Measurements from ENCODE around the gene WASF2.

The WASF2 gene

GRCh38 chr1:27402349-27402754 is 87.6 kb downstream of the WASF2 start:
- Histone ChIP-seq H3K9me3 (ENCODE audit: control insufficient read depth, low read length) (no peaks in the 10 kb centered on the region), H3K36me3 (ENCODE audit: control insufficient read depth, insufficient read depth, low read length) (peaks cover 12% of the 10 kb centered on the region), H3K27me3 (replicated peaks; ENCODE audit: control insufficient read depth, insufficient read depth, low read length, poor library complexity, severe bottlenecking) (no peaks in the 10 kb centered on the region), H3K27ac (ENCODE audit: insufficient read depth, low read length, poor library complexity, severe bottlenecking) (peak overlapping the region; percentile 9), H3K4me1 (ENCODE audit: control insufficient read depth, insufficient read depth, low read length, poor library complexity, severe bottlenecking) (no peaks in the 10 kb centered on the region), H3K4me3 (ENCODE audit: insufficient read depth, low read depth, low read length, poor library complexity, severe bottlenecking) (no peak overlapping the region)
- DNase-seq: no peak

DNA sequence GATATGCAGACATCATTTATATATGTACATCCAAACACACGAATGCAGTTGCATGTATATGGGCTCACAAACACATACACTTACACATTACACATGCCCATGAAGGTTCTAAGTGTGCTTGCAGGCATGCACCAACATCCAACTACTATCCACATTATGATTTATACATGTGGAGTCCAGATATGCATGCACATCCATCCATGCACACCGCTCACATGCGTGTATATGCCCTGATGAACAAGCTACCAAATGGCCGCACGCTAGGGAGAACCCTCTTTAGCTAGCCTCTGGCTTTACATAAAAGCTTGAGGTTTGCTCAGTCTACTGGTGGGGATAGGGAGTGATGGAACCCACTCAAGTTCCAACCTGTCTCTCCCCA is 89.0 kb downstream of the WASF2 start:
- DNase-seq: no peak
- H3K4me1 ChIP-seq (ENCODE audit: control insufficient read depth, insufficient read depth, low read length, poor library complexity, severe bottlenecking): no peaks in the 10 kb centered on the region
- H3K4me3 ChIP-seq (ENCODE audit: insufficient read depth, low read depth, low read length, poor library complexity, severe bottlenecking): no peak overlapping the region
- H3K27ac ChIP-seq (ENCODE audit: insufficient read depth, low read length, poor library complexity, severe bottlenecking): no peak overlapping the region
- H3K9me3 ChIP-seq (ENCODE audit: control insufficient read depth, low read length): no peaks in the 10 kb centered on the region
- peaks cover 5% of the 10 kb centered on the region for H3K36me3 ChIP-seq (ENCODE audit: control insufficient read depth, insufficient read depth, low read length)
- no peaks in the 10 kb centered on the region for H3K27me3 ChIP-seq (replicated peaks; ENCODE audit: control insufficient read depth, insufficient read depth, low read length, poor library complexity, severe bottlenecking)

DNA sequence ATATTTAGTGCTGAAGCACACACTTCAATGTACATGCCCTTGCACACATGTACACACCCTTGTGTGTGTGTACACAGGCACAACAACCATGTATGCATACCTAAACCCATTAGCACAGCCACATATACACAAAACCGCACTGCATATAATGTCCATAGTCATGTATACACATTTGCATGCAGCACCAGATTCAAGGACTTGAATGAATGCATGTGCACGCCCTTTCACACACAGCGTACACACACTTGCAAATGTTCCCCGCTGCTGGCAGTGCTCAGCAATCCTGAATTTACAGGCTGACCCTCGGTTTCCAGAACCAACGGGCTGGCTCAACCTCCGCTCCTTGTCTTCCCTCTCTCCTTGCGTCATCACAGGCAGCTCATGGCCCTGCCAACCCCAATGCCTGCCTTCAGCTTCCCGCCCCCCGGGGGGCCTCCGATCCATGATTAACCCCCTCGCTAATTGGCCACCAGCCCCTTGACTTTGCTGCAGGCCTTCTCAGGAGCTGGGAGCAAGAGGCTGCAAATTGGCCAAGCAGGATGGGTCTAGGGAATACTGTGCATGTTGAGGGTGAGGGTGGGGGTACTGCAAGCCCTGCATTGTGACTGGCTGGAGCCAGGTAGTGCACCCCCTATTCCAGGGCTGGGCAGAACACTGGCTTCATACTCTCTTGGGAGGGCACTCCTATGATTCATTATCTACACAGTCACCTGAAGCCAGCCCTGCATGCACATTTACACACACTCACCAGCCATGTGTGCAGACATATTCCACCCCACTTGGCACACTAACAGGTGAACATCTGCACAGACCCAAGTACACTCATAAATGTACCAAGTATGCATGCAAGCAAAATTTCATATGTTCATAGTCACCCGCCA is 89.6 kb downstream of the WASF2 start:
- no peak overlapping the region for H3K27ac ChIP-seq (ENCODE audit: insufficient read depth, low read length, poor library complexity, severe bottlenecking)
- peaks cover 5% of the 10 kb centered on the region for H3K36me3 ChIP-seq (ENCODE audit: control insufficient read depth, insufficient read depth, low read length)
- no peak for DNase-seq
- peaks cover 5% of the 10 kb centered on the region for H3K4me1 ChIP-seq (ENCODE audit: control insufficient read depth, insufficient read depth, low read length, poor library complexity, severe bottlenecking)
- no peaks in the 10 kb centered on the region for H3K27me3 ChIP-seq (replicated peaks; ENCODE audit: control insufficient read depth, insufficient read depth, low read length, poor library complexity, severe bottlenecking)
- no peak overlapping the region for H3K4me3 ChIP-seq (ENCODE audit: insufficient read depth, low read depth, low read length, poor library complexity, severe bottlenecking)
- H3K9me3 ChIP-seq (ENCODE audit: control insufficient read depth, low read length): no peaks in the 10 kb centered on the region

GRCh38 chr1:27399251-27400025 is 90.5 kb downstream of the WASF2 start:
- no peak overlapping the region for H3K27ac ChIP-seq (ENCODE audit: insufficient read depth, low read length, poor library complexity, severe bottlenecking)
- no peaks in the 10 kb centered on the region for H3K27me3 ChIP-seq (replicated peaks; ENCODE audit: control insufficient read depth, insufficient read depth, low read length, poor library complexity, severe bottlenecking)
- H3K4me1 ChIP-seq (ENCODE audit: control insufficient read depth, insufficient read depth, low read length, poor library complexity, severe bottlenecking): peaks cover 5% of the 10 kb centered on the region
- H3K4me3 ChIP-seq (ENCODE audit: insufficient read depth, low read depth, low read length, poor library complexity, severe bottlenecking): no peak overlapping the region
- no peaks in the 10 kb centered on the region for H3K9me3 ChIP-seq (ENCODE audit: control insufficient read depth, low read length)
- H3K36me3 ChIP-seq (ENCODE audit: control insufficient read depth, insufficient read depth, low read length): no peaks in the 10 kb centered on the region
- DNase-seq: no peak

DNA sequence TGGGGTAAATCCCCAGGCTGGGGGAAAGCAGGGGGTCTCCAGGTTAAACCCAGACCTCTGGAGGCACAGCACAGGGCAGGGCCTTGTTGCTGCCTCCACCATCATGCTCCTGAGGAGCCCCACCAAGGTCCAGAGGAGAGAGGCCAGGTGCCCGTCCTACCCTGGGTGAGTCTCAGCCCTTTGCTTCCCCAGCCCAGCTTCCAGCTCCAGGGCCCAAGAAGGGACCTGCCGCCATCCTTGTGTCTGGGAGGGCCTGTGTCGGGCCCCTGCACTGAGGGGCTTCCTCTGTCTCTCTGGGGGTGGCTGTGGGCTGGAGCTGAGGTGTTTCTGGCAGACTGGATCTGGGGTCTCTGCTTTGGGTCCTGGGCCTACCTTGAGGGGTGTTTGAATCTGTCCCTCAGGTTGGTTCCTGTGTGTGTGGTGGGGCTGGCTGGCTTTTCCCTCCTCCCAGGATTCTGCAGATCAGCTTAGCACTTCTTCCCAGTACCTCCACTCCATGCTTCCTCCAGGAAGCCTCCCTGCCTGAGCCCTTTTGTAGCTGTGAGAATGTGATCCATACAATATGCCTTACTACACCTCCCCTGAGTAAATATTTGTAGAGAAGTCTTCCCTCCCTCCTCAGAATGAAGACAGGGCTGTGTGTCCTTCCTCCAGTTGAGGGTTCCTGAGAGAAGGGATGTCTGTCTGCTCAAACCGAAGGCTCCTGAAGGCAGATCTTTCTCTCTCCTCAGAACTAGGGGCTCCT is 91.4 kb downstream of the WASF2 start:
- H3K9me3 ChIP-seq (ENCODE audit: control insufficient read depth, low read length): no peaks in the 10 kb centered on the region
- no peaks in the 10 kb centered on the region for H3K27me3 ChIP-seq (replicated peaks; ENCODE audit: control insufficient read depth, insufficient read depth, low read length, poor library complexity, severe bottlenecking)
- no peak overlapping the region for H3K27ac ChIP-seq (ENCODE audit: insufficient read depth, low read length, poor library complexity, severe bottlenecking)
- H3K4me1 ChIP-seq (ENCODE audit: control insufficient read depth, insufficient read depth, low read length, poor library complexity, severe bottlenecking): peaks cover 5% of the 10 kb centered on the region
- H3K4me3 ChIP-seq (ENCODE audit: insufficient read depth, low read depth, low read length, poor library complexity, severe bottlenecking): no peak overlapping the region
- no peak for DNase-seq
- H3K36me3 ChIP-seq (ENCODE audit: control insufficient read depth, insufficient read depth, low read length): no peaks in the 10 kb centered on the region

- Histone ChIP-seq H3K36me3 (ENCODE audit: control insufficient read depth, insufficient read depth, low read length) (no peaks in the 10 kb centered on the region), H3K9me3 (ENCODE audit: control insufficient read depth, low read length) (no peaks in the 10 kb centered on the region), H3K4me1 (ENCODE audit: control insufficient read depth, insufficient read depth, low read length, poor library complexity, severe bottlenecking) (peaks cover 7% of the 10 kb centered on the region), H3K27me3 (replicated peaks; ENCODE audit: control insufficient read depth, insufficient read depth, low read length, poor library complexity, severe bottlenecking) (no peaks in the 10 kb centered on the region), H3K27ac (ENCODE audit: insufficient read depth, low read length, poor library complexity, severe bottlenecking) (no peak overlapping the region), H3K4me3 (ENCODE audit: insufficient read depth, low read depth, low read length, poor library complexity, severe bottlenecking) (no peak overlapping the region)
- DNase-seq: no peak
Measured at GRCh38 chr1:27397749-27398148, 92.2 kb downstream of the WASF2 start.

DNA sequence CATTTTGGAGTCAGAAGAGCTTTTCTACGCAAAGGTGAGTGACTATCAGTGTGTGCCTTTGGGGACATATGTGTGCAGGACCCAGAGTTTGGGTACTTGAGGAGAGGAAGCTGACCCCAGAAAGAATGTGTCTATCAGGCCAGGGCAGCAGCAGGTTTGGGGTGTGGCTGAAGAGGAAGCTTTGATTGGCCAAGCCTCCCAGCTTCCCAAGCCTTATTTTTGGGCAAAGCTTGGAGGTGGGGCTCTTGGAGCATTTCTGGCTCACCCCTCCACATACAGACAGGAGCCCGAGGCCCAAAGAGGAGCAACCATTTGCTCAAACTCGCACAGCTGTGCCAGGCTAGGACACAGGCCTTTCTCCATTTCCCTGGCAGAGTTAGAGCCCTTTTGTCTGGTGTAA is 92.9 kb downstream of the WASF2 start:
- no peaks in the 10 kb centered on the region for H3K9me3 ChIP-seq (ENCODE audit: control insufficient read depth, low read length)

DNA sequence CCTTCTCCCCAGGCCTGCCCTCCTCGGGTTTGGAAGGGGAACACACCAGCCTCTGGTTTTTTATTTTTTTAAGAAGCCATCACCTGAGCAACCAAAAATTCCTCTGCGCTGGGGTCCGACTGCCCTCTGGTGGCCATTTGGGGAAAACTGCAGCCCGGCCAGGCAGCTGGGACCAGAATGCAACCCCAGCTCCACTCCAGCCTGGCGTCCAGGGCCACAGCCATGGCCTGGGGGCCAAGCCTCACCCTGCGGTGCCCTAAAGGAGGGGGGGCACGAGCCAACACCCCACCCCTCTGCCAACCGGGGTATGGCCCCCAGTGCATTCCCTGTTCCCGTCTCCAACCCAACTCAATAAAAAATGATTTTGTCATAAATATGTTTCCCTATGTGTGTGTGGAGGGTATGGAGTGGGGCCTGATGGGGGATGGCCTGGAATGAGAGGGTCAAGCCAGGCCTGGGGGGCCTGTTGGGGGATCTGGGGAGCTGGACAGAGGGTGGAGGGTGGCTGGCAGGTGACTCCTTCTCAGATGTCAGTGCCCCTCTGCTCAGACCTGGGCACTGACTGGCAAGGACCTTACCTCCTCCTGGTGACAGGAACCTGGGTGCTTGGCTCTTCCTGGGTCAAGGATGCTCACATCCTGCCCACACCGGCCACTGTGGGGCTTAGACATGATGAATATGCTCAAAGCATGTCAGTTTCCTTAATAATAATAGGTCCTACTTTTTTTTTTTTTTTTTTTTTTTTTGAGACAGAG is 94.3 kb downstream of the WASF2 start:
- Histone ChIP-seq H3K36me3 (ENCODE audit: control insufficient read depth, insufficient read depth, low read length) (no peaks in the 10 kb centered on the region), H3K4me3 (ENCODE audit: insufficient read depth, low read depth, low read length, poor library complexity, severe bottlenecking) (no peak overlapping the region), H3K9me3 (ENCODE audit: control insufficient read depth, low read length) (no peaks in the 10 kb centered on the region), H3K27ac (ENCODE audit: insufficient read depth, low read length, poor library complexity, severe bottlenecking) (no peak overlapping the region), H3K4me1 (ENCODE audit: control insufficient read depth, insufficient read depth, low read length, poor library complexity, severe bottlenecking) (peaks cover 18% of the 10 kb centered on the region), H3K27me3 (replicated peaks; ENCODE audit: control insufficient read depth, insufficient read depth, low read length, poor library complexity, severe bottlenecking) (no peaks in the 10 kb centered on the region)
- DNase-seq: peak; percentile 65 to 70 (median 67)

More for the DNA sequence above, 92.9 kb downstream of the WASF2 start:
- Histone ChIP-seq H3K4me1 (ENCODE audit: control insufficient read depth, insufficient read depth, low read length, poor library complexity, severe bottlenecking) (peaks cover 9% of the 10 kb centered on the region), H3K4me3 (ENCODE audit: insufficient read depth, low read depth, low read length, poor library complexity, severe bottlenecking) (no peak overlapping the region), H3K27me3 (replicated peaks; ENCODE audit: control insufficient read depth, insufficient read depth, low read length, poor library complexity, severe bottlenecking) (no peaks in the 10 kb centered on the region), H3K27ac (ENCODE audit: insufficient read depth, low read length, poor library complexity, severe bottlenecking) (no peak overlapping the region), H3K36me3 (ENCODE audit: control insufficient read depth, insufficient read depth, low read length) (no peaks in the 10 kb centered on the region)
- DNase-seq: no peak

- Histone ChIP-seq H3K9me3 (ENCODE audit: control insufficient read depth, low read length) (no peaks in the 10 kb centered on the region), H3K4me3 (ENCODE audit: insufficient read depth, low read depth, low read length, poor library complexity, severe bottlenecking) (no peak overlapping the region), H3K4me1 (ENCODE audit: control insufficient read depth, insufficient read depth, low read length, poor library complexity, severe bottlenecking) (peaks cover 18% of the 10 kb centered on the region), H3K36me3 (ENCODE audit: control insufficient read depth, insufficient read depth, low read length) (no peaks in the 10 kb centered on the region), H3K27ac (ENCODE audit: insufficient read depth, low read length, poor library complexity, severe bottlenecking) (no peak overlapping the region), H3K27me3 (replicated peaks; ENCODE audit: control insufficient read depth, insufficient read depth, low read length, poor library complexity, severe bottlenecking) (no peaks in the 10 kb centered on the region)
- no peak for DNase-seq
Measured at GRCh38 chr1:27394925-27395324, 95.0 kb downstream of the WASF2 start.
